ENCODE measurements around the gene PTX4. TPM values are rescaled to one million over a fixed set of nuclear protein-coding genes. Genes with fewer than 3 reads are reported as not detected.
"Not testable (repeated sequence)": the region's sequence is repeated elsewhere in the genome, so short reads cannot be mapped to it uniquely, and the experiment has no call there.

PTX4 gene
- total RNA-seq, 1 experiment from 2014 or later, result not detected

GRCh38 chr16:1485847-1486496 lies 2.8 kb downstream of the PTX4 start:
- Histone ChIP-seq H3K4me3 (ENCODE audit: low read depth, low read length) (no peak overlapping the region), H3K36me3 (ENCODE audit: control insufficient read depth, insufficient read depth, low read length) (no peaks in the 10 kb centered on the region), H3K9me3 (no peaks in the 10 kb centered on the region), H3K27me3 (replicated peaks; ENCODE audit: control insufficient read depth, insufficient read depth, low read length) (no peaks in the 10 kb centered on the region), H3K4me1 (no peaks in the 10 kb centered on the region)
- POLR2A ChIA-PET, result no interaction called here
- H3K36me3 Mint-ChIP-seq (ENCODE audit: insufficient read depth, unreplicated experiment), result no peaks in the 10 kb centered on the region
- no TSS peak for BruUV-seq (replicated peaks)
- intact Hi-C loops (cut with micrococcal nuclease; ENCODE audit: unreplicated experiment), result no loop called here
- no peaks in the 10 kb centered on the region for H3K4me1 Mint-ChIP-seq (ENCODE audit: low read depth, unreplicated experiment)
- DNase-seq, result no peak
- no peak for TF ChIP-seq CTCF (IDR thresholded peaks at IDR 0.05; ENCODE audit: insufficient read depth in 1 of 2, low read depth in 1 of 2, low read length in 1 of 2, severe bottlenecking in 1 of 2, unreplicated experiment in 1 of 2)
- H3K9me3 Mint-ChIP-seq (ENCODE audit: unreplicated experiment), result no peaks in the 10 kb centered on the region
- no peaks in the 10 kb centered on the region for H3K27me3 Mint-ChIP-seq (ENCODE audit: insufficient read depth, unreplicated experiment)
- no peak overlapping the region for H3K4me3 Mint-ChIP-seq (ENCODE audit: unreplicated experiment)
- no peak overlapping the region for H3K27ac Mint-ChIP-seq (ENCODE audit: unreplicated experiment)
- CTCF ChIA-PET, result no interaction called here

GRCh38 chr16:1481906-1482835 lies 6.6 kb downstream of the PTX4 start:
- Mint-ChIP-seq H3K4me3 (ENCODE audit: unreplicated experiment) (no peak overlapping the region), H3K4me1 (ENCODE audit: low read depth, unreplicated experiment) (no peaks in the 10 kb centered on the region), H3K36me3 (ENCODE audit: insufficient read depth, unreplicated experiment) (peaks cover 6% of the 10 kb centered on the region), H3K9me3 (ENCODE audit: unreplicated experiment) (no peaks in the 10 kb centered on the region), H3K27me3 (ENCODE audit: insufficient read depth, unreplicated experiment) (no peaks in the 10 kb centered on the region), H3K27ac (ENCODE audit: unreplicated experiment) (no peak overlapping the region)
- DNase-seq, result no peak
- Histone ChIP-seq H3K4me1 (no peaks in the 10 kb centered on the region), H3K4me3 (ENCODE audit: low read depth, low read length) (no peak overlapping the region), H3K36me3 (ENCODE audit: control insufficient read depth, insufficient read depth, low read length) (no peaks in the 10 kb centered on the region), H3K27me3 (replicated peaks; ENCODE audit: control insufficient read depth, insufficient read depth, low read length) (no peaks in the 10 kb centered on the region), H3K9me3 (no peaks in the 10 kb centered on the region)
- POLR2A ChIA-PET, result no interaction called here
- no TSS peak for BruUV-seq (replicated peaks)
- intact Hi-C loops (cut with micrococcal nuclease; ENCODE audit: unreplicated experiment), result no loop called here
- CTCF ChIA-PET, result no interaction called here
- no peak for TF ChIP-seq CTCF (IDR thresholded peaks at IDR 0.05; ENCODE audit: insufficient read depth in 1 of 2, low read depth in 1 of 2, low read length in 1 of 2, severe bottlenecking in 1 of 2, unreplicated experiment in 1 of 2)

GRCh38 chr16:1478937-1479336 lies 9.8 kb downstream of the PTX4 start:
- H3K4me3 Mint-ChIP-seq (ENCODE audit: unreplicated experiment), result not testable (repeated sequence)

More at GRCh38 chr16:1478937-1479336, 9.8 kb downstream of the PTX4 start:
- H3K27ac Mint-ChIP-seq (ENCODE audit: unreplicated experiment); H3K4me3 ChIP-seq (ENCODE audit: low read depth, low read length); H3K27me3 Mint-ChIP-seq (ENCODE audit: insufficient read depth, unreplicated experiment); H3K9me3 ChIP-seq; H3K27me3 ChIP-seq (replicated peaks; ENCODE audit: control insufficient read depth, insufficient read depth, low read length); H3K36me3 ChIP-seq (ENCODE audit: control insufficient read depth, insufficient read depth, low read length); H3K36me3 Mint-ChIP-seq (ENCODE audit: insufficient read depth, unreplicated experiment); CTCF ChIA-PET; H3K4me1 ChIP-seq; BruUV-seq (replicated peaks); POLR2A ChIA-PET; DNase-seq; H3K9me3 Mint-ChIP-seq (ENCODE audit: unreplicated experiment); H3K4me1 Mint-ChIP-seq (ENCODE audit: low read depth, unreplicated experiment): not testable (repeated sequence)
- intact Hi-C loops (cut with micrococcal nuclease; ENCODE audit: unreplicated experiment), result loop anchor here (10.0 kb wide), 1 partner anchor 54 kb away; the partner anchor contains the start of gene UQCC4
